GM18870 (cell line): ENCODE data around the gene DOP1B.
"Not testable (repeated sequence)": the region's sequence is repeated elsewhere in the genome, so short reads cannot be mapped to it uniquely, and the experiment has no call there.

Experiments
- ATAC-seq: cut with Tn5 transposase; IDR thresholded peaks from one replicate; pipeline ENCODE4 v1.9.1; 2021; ENCODE audit warnings: moderate library complexity; ENCODE audit not compliant: unreplicated experiment

Gene DOP1B, protein sequence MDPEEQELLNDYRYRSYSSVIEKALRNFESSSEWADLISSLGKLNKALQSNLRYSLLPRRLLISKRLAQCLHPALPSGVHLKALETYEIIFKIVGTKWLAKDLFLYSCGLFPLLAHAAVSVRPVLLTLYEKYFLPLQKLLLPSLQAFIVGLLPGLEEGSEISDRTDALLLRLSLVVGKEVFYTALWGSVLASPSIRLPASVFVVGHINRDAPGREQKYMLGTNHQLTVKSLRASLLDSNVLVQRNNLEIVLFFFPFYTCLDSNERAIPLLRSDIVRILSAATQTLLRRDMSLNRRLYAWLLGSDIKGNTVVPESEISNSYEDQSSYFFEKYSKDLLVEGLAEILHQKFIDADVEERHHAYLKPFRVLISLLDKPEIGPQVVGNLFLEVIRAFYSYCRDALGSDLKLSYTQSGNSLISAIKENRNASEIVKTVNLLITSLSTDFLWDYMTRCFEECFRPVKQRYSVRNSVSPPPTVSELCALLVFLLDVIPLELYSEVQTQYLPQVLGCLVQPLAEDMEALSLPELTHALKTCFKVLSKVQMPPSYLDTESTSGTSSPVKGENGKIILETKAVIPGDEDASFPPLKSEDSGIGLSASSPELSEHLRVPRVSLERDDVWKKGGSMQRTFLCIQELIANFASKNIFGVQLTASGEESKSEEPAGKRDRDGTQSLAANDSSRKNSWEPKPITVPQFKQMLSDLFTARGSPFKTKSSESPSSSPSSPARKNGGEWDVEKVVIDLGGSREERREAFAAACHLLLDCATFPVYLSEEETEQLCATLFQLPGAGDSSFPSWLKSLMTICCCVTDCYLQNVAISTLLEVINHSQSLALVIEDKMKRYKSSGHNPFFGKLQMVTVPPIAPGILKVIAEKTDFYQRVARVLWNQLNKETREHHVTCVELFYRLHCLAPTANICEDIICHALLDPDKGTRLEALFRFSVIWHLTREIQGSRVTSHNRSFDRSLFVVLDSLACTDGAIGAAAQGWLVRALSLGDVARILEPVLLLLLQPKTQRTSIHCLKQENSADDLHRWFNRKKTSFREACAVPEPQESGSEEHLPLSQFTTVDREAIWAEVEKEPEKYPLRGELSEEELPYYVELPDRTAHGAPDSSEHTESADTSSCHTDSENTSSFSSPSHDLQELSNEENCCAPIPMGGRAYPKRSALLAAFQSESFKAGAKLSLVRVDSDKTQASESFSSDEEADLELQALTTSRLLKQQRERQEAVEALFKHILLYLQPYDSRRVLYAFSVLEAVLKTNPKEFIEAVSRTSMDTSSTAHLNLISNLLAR (N-terminal part only)

DNA sequence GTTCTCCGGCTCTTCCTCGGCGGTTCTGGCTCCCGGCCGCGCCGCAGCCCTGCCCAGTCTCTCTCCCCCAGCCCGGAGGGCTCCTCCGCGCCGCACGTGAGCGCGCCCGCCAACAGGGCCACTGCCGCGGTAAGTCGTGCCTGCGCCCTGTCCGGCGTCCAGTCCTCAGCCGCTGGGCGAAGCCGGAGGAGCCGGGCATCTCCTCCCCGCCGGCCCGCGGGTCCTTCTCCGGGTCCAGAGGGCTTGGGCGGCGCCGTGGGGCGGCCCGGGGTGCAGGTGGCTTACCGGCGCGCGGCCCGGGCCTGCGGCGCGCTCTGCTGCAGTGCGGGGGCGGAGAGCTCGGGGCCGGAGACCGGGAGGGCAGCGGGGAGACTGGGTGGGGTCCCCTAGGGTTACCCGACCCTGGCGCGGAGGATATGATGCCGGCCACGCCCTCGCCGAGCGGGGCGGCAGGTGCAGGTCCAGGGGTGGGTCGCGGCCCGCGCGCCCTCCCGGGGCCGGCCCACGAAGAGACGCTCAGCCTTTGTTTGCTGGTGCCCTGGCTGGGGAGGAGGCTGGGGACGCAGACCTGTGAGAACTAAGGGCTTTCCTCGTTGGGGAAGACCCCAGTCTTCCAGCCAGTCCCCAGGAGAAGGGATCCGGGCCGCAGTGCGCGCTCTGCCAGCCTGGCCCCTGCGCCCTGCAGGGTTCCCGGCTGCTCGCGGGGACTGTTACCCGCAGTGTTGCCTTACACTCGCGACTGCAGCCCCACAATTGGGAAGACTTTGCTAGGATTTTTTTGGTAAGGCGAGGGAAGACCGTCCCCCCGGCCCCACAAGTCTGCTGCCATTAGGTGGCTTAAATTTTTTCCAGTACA, at the start of gene DOP1B:
Gene DOP1B (plus strand): TSS at position 10 of the 856 bp plus-strand sequence. CDS start 7,910 bp downstream, outside the sequence.
- ATAC-seq: peak; percentile 13

DNA sequence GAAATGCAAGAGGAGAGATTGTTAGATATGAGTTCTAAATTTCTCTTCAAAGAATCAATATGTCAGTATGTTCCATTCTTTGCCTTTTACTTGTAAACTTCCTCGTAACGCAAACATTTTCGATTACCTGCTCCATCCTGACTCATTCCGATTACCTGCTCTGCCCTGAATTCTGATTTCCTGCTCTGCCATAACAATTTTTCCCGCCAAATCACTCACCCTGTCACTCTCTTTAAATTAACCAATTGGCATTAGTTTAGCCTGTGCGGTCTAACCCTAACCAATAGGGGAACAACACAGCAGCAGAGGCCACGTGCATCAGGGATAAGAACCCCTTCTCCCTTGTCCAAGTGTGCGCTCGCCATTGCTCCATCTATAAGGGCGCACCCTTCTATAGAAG, 46.8 kb upstream of the DOP1B start:
- ATAC-seq: no peak

DNA sequence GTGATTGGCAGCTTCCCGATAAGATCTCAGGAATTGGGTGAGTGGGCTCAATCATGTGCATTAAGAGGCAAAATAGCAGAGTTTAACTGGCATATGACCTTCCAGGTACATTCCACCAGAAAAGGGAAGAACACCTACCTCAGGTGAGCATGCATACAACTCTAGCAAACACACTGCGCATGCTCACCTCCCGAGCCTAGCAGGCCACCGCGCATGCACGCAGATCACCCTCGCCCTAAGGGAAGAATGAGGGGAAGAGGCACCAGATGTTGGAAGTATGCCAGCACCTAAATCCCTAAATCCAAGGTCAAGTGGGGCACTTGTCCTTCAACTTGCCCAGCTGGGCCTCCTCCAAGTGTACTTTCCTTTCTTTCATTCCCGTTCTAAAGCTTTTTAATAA, 45.4 kb upstream of the DOP1B start:
- no peak for ATAC-seq

DNA sequence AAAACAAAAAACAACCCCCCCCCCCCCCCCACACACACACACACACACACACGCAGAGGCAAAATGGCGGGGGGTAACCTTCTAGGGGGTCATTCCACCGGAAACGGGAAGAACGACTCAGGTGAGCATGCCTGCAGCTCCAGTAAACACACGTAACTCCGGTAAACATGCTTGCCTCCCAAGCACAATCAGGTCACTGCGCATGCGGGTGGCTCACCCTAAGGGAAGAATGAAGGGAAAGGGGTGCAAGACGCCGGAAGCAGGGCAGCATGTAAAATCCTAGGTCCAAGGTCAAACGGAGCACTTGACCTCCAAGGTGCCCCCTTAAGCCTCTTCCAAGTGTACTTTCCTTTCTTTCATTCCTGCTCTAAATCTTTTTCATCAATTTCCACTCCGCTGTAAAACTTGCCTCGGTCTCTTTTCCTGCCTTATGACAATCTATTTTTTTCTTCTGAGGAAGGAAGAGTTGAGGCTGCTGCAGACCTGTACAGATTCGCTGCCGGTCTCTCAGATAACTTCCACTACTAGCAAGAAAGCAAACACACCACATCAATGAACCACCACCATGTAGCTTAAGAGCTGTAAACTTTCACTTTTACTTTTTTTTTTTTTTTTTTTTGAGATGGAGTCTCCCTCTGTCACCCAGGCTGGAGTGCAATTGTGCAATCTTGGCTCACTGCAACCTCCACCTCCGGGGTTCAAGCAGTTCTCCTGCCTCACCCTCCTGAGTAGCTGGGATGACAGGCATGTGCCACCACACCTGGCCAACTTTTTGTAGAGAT, 42.8 kb upstream of the DOP1B start:
- no peak for ATAC-seq

DNA sequence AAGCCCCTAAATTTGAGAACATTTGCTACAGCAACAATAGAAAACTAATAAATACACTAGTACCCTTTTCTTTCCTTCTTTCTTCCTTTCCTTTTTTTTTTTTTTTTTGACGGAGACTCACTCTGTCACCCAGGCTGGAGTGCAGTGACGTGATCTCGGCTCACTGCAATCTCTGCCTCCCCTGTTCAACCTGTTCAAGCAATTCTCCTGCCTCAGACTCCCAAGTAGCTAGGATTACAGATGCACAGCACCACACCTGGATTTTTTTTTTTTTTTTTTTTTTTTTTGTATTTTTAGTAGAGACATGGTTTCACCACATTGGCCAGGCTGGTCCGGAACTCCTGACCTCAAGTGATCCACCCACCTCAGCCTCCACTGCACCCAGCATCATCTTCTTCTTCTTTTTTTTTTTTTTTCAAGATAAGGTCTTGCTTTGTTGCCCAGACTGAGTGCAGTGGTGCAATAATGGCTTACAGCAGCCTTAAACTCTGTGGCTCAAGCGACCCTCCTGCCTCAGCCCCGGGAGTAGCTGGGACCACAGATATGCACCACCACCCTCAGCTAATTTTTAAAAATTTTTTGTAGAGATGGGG, 41.4 kb upstream of the DOP1B start:
- no peak for ATAC-seq

DNA sequence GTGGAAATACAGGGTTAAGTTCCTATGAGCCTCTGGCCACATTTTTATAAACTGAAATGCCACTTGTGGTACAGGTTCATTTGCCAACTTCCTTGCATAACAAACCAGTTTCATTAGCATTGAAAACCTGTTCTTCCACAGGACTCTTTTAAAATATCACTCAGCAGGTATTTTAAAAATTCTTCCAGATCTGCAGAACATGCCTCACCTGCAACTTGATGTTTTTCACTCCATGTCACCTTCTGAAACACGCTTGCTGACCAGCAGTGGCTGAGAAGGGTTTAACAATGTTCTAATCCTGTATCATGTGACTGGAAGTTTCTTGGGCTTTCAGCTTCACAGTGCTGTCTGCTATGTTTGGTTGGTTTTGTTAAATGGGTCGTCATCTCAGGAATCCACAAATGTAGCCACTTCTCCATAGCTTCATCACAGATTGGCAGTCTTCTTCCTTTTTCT, 39.3 kb upstream of the DOP1B start:
- ATAC-seq: no peak

DNA sequence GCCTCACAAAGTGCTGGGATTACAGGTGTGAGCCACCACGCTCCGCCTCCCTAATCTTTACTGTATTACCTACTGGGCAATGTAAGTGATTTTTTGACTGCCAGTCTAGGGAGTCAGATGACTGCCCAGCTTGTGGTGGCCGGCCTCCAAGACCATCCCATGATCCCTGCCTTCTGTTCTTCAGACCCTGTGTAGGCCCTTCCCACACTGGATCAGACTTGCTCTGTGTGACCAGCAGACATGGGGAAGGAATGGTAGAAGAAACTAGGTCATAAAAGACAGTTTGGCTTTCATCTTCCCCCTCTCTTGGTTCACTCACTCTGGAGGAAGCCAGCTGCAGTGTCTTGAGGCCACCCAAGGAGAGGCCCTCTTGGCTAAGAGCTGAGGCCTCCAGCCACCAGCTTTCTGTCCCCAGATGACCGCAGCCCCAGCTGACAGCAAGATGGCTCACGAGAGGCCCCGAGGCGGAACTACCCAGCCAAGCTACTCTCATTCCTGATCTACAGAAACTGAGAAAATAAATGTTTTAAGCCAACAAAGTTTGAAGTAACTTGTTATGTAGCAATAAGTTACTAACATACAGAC, 36.2 kb upstream of the DOP1B start:
- ATAC-seq: no peak

DNA sequence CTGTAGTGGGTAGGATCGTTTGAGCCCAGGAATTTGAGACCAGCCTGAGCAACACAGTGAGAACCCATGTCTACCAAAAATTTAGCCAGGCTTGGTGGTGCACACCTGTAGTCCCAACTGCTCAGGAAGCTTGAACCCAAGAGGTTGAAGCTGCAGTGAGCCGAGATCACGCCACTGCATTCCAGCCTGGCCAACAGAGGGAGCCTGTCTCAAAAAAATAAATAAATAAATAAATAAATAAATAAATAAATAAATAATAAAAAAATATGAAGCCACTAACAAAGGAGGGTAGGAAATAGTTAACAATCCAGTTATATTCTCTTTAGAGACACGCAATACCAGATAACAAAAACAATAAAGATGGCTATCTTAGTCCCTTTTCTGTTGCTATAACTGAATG, 33.6 kb upstream of the DOP1B start:
- no peak for ATAC-seq

DNA sequence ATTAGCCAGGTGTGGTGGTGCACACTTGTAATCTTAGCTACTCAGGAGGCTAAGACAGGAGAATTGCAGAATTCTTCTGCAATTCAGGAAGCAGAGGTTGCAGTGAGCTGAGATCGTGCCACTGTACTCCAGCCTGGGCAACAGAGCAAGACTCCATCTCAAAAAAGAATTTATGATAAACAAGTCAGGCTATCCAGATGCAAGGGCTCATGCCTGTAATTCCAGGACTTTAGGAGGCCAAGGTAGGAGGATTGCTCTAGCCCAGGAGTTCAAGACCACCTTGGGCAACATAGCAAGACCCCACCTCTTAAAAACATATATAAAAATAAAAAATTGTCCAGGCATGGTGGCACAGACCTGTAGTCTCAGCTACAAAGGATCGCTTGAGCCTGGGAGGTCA, 32.2 kb upstream of the DOP1B start:
- ATAC-seq: no peak

DNA sequence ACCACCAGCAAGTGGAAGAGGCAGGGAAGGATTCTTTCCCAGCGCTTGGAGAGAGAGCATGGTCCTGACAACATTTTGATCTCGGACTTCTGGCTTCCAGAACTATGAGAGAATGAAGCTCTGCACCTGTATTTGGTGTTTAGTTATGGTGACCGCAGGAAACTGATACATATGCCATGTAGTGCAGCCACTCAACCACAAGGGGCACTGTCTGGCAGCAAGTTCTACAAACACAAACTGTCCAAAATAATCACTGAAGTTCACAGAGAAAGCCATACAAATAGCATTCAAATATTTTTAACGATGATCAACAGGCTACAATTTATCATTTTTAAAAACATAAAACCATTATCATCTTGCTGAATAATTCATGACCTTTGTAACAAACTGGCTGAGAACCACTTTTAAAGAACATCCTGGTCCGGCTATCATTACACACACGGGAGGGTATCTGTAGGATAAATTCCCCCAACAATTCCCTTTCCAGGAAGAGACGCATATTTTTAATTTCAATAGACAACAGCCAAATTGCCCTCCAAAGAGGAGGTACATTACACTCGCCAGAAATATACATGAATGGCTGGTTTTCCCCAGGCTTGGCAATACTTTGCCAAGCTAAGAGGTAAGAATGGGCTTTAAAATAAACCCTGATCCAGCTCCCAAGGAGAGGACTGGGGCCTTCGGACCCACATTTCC, 31.0 kb upstream of the DOP1B start:
- no peak for ATAC-seq

DNA sequence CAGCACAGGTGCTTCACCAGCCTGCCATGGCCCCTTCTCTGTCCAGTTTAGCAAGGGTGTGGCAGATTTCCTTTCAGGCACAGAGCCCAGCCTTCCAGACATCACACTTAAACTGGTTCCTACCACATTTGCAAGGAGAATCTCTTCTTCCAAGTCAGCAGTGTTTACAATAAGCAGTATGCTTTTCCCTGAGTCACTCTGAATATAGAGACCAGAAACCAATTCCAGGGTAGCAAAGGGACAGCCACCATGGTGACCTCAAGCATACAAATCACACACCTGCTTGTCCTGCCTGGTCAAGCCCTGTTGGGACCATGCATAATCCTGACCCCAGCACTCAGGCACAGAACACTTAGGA, 30.4 kb upstream of the DOP1B start:
- ATAC-seq: no peak

DNA sequence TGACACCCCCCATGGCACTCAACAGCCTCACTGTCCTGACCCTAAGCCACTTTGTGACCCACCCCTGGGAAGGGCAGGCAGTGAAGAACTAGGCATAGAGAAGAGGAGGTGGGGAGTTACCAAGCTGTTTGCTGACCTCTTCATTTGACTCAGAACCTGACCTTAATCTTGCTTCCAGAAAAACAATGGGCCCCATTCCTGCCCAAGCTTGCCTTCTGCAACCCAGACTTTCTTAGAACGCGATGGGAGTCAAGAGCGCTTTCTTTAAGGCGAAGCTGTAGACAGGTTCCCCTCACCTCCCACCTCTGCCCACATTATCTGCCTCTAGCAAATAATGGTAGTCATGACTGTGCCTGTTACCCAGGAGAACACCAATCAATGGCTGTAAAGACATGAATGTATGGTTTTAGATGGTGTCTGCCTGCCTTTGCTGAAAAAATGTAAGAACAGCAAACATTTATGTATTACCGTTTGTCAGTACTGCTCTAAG, 30.0 kb upstream of the DOP1B start:
- no peak for ATAC-seq

DNA sequence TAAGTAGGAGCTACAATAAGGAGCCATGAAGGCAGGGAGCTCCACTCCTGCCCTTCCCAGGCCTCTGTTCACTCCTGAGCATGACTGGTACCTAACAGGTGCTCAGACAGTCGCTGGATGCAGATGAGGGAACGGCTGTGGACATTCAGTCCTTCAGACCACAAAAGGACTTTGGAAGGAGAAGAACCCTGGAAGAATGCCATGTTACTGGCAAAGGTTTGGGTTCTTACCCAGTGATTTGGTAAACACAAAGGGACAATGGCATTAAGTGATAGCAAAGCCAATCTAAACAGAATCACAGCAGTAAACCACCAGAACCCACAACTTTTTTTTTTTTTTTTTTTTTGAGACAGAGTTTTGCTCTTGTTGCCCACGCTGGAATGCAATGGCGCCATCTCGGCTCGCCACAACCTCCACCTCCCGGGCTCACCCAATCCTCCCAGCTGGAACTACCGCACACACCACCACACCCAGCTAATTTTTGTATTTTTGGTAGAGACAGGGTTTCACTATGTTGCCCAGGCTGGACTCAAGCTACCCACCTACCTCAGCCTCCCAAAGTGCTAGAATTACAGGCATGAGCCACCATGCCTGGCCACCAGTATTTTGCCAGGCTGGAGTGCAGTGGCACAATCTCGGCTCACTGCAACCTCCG, 29.2 kb upstream of the DOP1B start:
- ATAC-seq: no peak

DNA sequence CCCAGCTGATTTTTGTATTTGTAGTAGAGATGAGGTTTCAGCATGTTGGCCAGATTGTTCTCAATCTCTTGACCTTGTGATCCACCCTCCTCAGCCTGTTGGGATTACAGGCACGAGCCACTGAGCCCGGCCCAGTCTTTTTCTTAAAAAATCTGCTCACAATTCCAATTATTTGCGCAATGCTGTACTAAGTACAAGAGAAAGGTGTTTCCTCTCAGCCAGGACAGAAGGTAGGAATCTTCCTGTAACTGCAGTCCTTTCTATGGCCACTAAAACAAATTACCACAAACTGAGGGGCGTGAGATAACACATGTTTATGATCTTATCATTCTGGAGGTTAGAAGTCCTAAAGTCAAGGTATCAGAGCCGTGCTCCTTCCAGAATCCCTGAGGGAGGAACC, 28.6 kb upstream of the DOP1B start:
- ATAC-seq: no peak

DNA sequence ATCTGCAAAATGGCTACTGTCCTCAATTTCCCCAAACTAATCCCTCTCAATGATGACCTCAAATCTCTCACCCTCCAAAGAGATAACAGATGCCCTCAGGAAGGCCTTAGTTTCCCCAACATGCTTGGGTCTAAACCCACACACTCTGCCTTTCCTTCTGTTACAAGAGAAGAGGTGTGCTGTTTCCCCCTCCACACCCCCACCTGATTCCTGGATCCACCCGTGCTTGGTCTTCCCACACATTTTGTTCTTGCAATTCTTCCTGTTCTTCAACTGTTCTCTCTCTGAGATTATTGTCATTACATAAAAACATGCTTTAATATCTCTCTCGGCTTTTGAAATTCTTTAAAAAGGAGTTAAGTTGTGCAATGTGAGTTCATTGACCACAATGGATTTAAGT, 27.4 kb upstream of the DOP1B start:
- ATAC-seq: no peak

DNA sequence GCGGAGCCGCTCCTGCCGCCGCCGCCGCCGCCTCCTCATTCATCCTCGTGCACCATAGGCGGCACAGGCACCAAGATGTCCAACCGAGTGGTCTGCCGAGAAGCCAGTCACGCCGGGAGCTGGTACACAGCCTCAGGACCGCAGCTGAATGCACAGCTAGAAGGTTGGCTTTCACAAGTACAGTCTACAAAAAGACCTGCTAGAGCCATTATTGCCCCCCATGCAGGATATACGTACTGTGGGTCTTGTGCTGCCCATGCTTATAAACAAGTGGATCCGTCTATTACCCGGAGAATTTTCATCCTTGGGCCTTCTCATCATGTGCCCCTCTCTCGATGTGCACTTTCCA, 26.2 kb upstream of the DOP1B start:
- not testable (repeated sequence) for ATAC-seq

DNA sequence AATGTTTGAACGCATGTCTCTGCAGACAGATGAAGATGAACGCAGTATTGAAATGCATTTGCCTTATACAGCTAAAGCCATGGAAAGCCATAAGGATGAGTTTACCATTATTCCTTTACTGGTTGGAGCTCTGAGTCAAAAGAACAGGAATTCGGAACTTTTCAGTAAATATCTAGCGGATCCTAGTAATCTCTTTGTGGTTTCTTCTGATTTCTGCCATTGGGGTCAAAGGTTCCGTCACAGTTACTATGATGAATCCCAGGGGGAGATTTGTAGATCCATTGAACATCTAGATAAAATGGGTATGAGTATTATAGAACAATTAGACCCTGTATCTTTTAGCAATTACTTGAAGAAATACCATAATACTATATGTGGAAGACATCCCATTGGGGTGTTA, 25.8 kb upstream of the DOP1B start:
- ATAC-seq: not testable (repeated sequence)

DNA sequence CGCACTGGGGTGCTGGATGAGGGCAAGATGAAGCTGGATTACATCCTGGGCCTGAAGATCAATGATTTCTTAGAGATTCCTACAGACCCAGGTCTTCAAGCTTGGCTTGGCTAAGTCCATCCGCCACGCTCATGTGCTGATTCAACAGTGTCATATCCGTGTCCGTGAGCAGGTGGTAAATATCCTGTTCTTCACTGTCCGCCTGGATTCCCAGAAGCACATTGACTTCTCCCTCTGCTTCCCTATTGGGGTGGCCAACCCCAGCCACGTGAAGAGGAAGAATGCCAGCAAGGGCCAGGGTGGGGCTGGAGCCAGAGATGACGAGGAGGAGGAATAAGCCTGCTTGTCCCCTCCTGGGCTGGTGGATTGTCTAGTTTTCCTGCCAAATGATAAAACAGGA, 23.9 kb upstream of the DOP1B start:
- ATAC-seq: no peak
